SU-DHL-6 (cell line): ENCODE data around the gene PTPRN2.

Source experiments
- H2AFZ ChIP-seq: fragments of 200-600 bp; sonication (generic); 2 replicates; pipeline ENCODE4 v1.6.1; 2014; ENCODE audit warnings: low read depth, mild to moderate bottlenecking, moderate library complexity, mixed read lengths, antibody characterized with exemption, low read length; ENCODE audit not compliant: severe bottlenecking
- H3F3A ChIP-seq: fragments of 200-600 bp; shearing (Covaris generic); 2 replicates; pipeline ENCODE4 v1.6.0; 2016; ENCODE audit warnings: antibody characterized with exemption, mild to moderate bottlenecking; ENCODE audit not compliant: insufficient read depth
- H3K27ac ChIP-seq: fragments of 200-600 bp; sonication (generic); 2 replicates; pipeline ENCODE4 v1.5.1; 2016; ENCODE audit warnings: low read depth, mild to moderate bottlenecking, low read length, moderate library complexity, mixed read lengths
- H3K27me3 ChIP-seq: fragments of 200-600 bp; sonication (generic), shearing (Covaris generic); 2 replicates; pipeline ENCODE4 v1.6.0; 2014; ENCODE audit warnings: mild to moderate bottlenecking, low read length
- H3K36me3 ChIP-seq: fragments of 200-600 bp; sonication (generic); 2 replicates; pipeline ENCODE4 v1.6.1; 2014; ENCODE audit warnings: mild to moderate bottlenecking, low read length, mixed read lengths
- H3K4me2 ChIP-seq: fragments of 300-600, 200-600 bp; shearing (Covaris generic), sonication (generic); 2 replicates; pipeline ENCODE4 v1.6.0; 2014; ENCODE audit warnings: low read length, low read depth, mild to moderate bottlenecking; ENCODE audit not compliant: poor library complexity, severe bottlenecking
- H3K4me3 ChIP-seq: fragments of 200-600 bp; sonication (generic); 2 replicates; pipeline ENCODE4 v1.5.1; 2014; ENCODE audit warnings: antibody characterized with exemption, low read length, mild to moderate bottlenecking, mixed read lengths; ENCODE audit not compliant: insufficient read depth, poor library complexity, severe bottlenecking
- H3K79me2 ChIP-seq: fragments of 200-600 bp; sonication (generic); 2 replicates; pipeline ENCODE4 v1.6.1; 2014; ENCODE audit warnings: mild to moderate bottlenecking, low read length, moderate library complexity; ENCODE audit not compliant: insufficient read depth
- H3K9ac ChIP-seq: fragments of 200-600 bp; sonication (generic); 2 replicates; pipeline ENCODE4 v1.7.0; 2014; ENCODE audit warnings: mild to moderate bottlenecking, low read length
- H3K9me2 ChIP-seq: fragments of 200-600 bp; sonication (generic); replicated peaks from 2 replicates; pipeline ENCODE4 v1.6.1; 2014; ENCODE audit warnings: low read length; ENCODE audit not compliant: insufficient read depth
- H3K9me3 ChIP-seq: fragments of 200-600 bp; sonication (generic); 2 replicates; pipeline ENCODE4 v1.6.1; 2014; ENCODE audit warnings: low read length, mixed read lengths; ENCODE audit not compliant: insufficient read depth
- H4K20me1 ChIP-seq: fragments of 200-600 bp; sonication (generic); 2 replicates; pipeline ENCODE4 v1.6.1; 2014; ENCODE audit warnings: low read depth, mild to moderate bottlenecking, antibody characterized with exemption, low read length, moderate library complexity, mixed read lengths
- CTCF ChIP-seq: fragments of 200-600 bp; sonication (generic); IDR thresholded peaks from one replicate; pipeline ENCODE4 v1.5.1; 2017; ENCODE audit warnings: antibody characterized with exemption, mild to moderate bottlenecking, low read length, moderate library complexity; ENCODE audit not compliant: insufficient read depth, poor library complexity, severe bottlenecking
- EZH2phosphoT487 ChIP-seq: fragments of 200-600 bp; sonication (generic), shearing (Covaris generic); conservative IDR thresholded peaks from 2 replicates; pipeline ENCODE4 v1.6.1; 2018; ENCODE audit warnings: mild to moderate bottlenecking, antibody characterized with exemption, low read length, moderate library complexity, mixed read lengths

PTPRN2 gene

DNA sequence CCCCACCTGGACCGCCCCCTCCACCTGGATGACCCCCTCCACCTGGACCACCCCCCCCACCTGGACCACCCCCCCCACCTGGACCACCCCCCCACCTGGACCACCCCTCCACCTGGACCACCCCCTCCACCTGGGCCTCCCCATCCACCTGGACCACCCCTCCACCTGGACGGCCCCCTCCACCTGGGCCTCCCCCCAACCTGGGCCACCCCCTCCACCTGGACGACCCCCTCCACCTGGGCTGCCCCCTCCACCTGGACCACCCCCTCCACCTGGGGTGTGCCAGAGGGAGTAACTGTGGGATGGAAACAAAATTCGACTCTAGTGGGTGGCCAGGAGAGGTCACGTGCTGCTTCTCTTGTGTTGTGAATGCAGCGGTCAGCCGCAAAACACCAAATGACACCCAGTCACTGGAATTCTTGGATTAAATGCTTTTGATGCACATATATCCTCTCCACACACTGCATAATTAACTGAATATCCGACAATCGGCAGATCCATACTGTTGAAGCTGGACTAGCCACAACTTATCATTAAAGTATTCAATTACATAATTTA lies 316.7 kb downstream of the PTPRN2 start:
- Histone ChIP-seq H3K9me3 (no peaks in the 10 kb centered on the region), H3F3A (no peaks in the 10 kb centered on the region), H3K9ac (no peak overlapping the region), H3K4me2 (no peak overlapping the region), H2AFZ (no peak overlapping the region), H3K27ac (no peak overlapping the region), H4K20me1 (no peaks in the 10 kb centered on the region), H3K9me2 (no peaks in the 10 kb centered on the region), H3K27me3 (no peaks in the 10 kb centered on the region), H3K36me3 (no peaks in the 10 kb centered on the region), H3K79me2 (no peaks in the 10 kb centered on the region), H3K4me3 (no peak overlapping the region)
- TF ChIP-seq EZH2phosphoT487 (no peak), CTCF (no peak)

DNA sequence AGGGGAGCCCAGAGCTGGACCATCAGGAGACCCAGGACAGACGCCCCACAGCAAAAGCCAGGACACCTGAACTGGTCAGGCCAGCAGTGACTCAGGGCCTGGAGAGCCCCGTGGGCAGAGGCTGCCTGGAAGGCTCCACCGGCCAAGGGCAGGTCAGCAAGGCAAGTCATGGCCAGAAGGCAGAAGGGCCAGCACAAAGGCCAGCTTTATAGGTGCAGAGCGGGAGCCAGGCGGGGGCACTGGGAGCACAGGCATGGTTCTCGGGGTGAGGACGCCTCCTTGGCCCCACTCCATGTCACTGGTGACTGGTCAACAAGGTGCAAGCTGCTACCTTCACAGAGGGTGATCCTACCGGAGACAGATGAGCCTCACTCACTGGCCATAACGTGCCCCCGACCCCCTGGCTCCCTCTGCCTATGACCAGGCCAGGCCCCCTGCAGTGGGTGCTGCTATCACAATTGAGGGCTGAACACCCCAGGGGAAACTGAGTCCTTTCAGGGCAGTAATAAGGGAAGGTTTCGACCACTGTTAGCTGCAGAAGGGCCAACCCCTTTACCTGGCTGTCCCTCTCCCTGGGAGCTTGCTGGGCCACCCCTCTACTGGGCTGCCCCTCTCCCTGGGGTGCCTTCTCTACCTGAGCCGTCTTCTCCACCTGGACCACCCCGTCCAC lies 317.4 kb downstream of the PTPRN2 start:
- TF ChIP-seq CTCF (no peak), EZH2phosphoT487 (no peak)
- Histone ChIP-seq H3K9me3 (no peaks in the 10 kb centered on the region), H3K27ac (no peak overlapping the region), H3F3A (no peaks in the 10 kb centered on the region), H3K4me3 (no peak overlapping the region), H3K79me2 (no peaks in the 10 kb centered on the region), H3K9me2 (no peaks in the 10 kb centered on the region), H3K4me2 (no peak overlapping the region), H3K27me3 (no peaks in the 10 kb centered on the region), H3K9ac (no peak overlapping the region), H3K36me3 (no peaks in the 10 kb centered on the region), H2AFZ (no peak overlapping the region), H4K20me1 (no peaks in the 10 kb centered on the region)

- no peaks in the 10 kb centered on the region for H3K36me3 ChIP-seq
- H3K79me2 ChIP-seq, result no peaks in the 10 kb centered on the region
- H3K27me3 ChIP-seq, result no peaks in the 10 kb centered on the region
- no peak overlapping the region for H3K9ac ChIP-seq
- TF ChIP-seq CTCF (no peak), EZH2phosphoT487 (no peak)
- no peaks in the 10 kb centered on the region for H3K9me2 ChIP-seq
- H3K4me2 ChIP-seq, result no peak overlapping the region
- no peaks in the 10 kb centered on the region for H3F3A ChIP-seq
- no peaks in the 10 kb centered on the region for H4K20me1 ChIP-seq
- H2AFZ ChIP-seq, result no peak overlapping the region
- H3K9me3 ChIP-seq, result no peaks in the 10 kb centered on the region
- H3K4me3 ChIP-seq, result no peak overlapping the region
- no peak overlapping the region for H3K27ac ChIP-seq
Observed at GRCh38 chr7:158268816-158269535, 318.6 kb downstream of the PTPRN2 start.
